KMS-11 (cell line): Measurements from ENCODE around the gene POLD1.
"Not testable (repeated sequence)": the region's sequence is repeated elsewhere in the genome, so short reads cannot be mapped to it uniquely, and the experiment has no call there.

Experiments
- H2AFZ ChIP-seq: fragments of 200-600 bp; sonication (generic); 2 replicates; pipeline ENCODE4 v1.6.1; 2016; ENCODE audit warnings: antibody characterized with exemption, mixed run types, low read depth
- H3K27ac ChIP-seq: fragments of 200-600 bp; sonication (generic); 2 replicates; pipeline ENCODE4 v1.6.1; 2016; ENCODE audit warnings: mild to moderate bottlenecking, mixed run types
- H3K27me3 ChIP-seq: fragments of 200-600 bp; sonication (generic); 2 replicates; pipeline ENCODE4 v1.6.1; 2017; ENCODE audit warnings: mild to moderate bottlenecking, low read depth, mixed run types, moderate library complexity; ENCODE audit not compliant: insufficient read depth
- H3K36me3 ChIP-seq: fragments of 200-600 bp; sonication (generic); 2 replicates; pipeline ENCODE4 v1.6.1; 2017; ENCODE audit warnings: mild to moderate bottlenecking, mixed run types; ENCODE audit not compliant: insufficient read depth
- H3K4me1 ChIP-seq: fragments of 200-600 bp; sonication (generic); 2 replicates; pipeline ENCODE4 v1.6.1; 2016; ENCODE audit warnings: mild to moderate bottlenecking, low read depth, mixed run types; ENCODE audit not compliant: poor library complexity, severe bottlenecking
- H3K4me2 ChIP-seq: fragments of 200-600 bp; sonication (generic); 2 replicates; pipeline ENCODE4 v1.7.0; 2016; ENCODE audit warnings: mild to moderate bottlenecking, mixed run types
- H3K4me3 ChIP-seq: fragments of 200-600 bp; sonication (generic); IDR thresholded peaks from 2 replicates; pipeline ENCODE4 v1.6.1; 2017; ENCODE audit warnings: low read depth, low read length, mixed read lengths; ENCODE audit not compliant: insufficient read depth
- H3K79me2 ChIP-seq: fragments of 200-600 bp; sonication (generic); 2 replicates; pipeline ENCODE4 v1.6.1; 2016; ENCODE audit warnings: low read depth, mixed run types; ENCODE audit not compliant: insufficient read depth
- H3K9ac ChIP-seq: fragments of 200-600 bp; sonication (generic); 2 replicates; pipeline ENCODE4 v1.6.1; 2016; ENCODE audit warnings: mild to moderate bottlenecking, mixed run types
- H4K20me1 ChIP-seq: fragments of 200-600 bp; sonication (generic); 2 replicates; pipeline ENCODE4 v1.6.1; 2016; ENCODE audit warnings: mild to moderate bottlenecking, mixed run types; ENCODE audit not compliant: insufficient read depth
- CTCF ChIP-seq: fragments of 200-600 bp; sonication (generic); conservative IDR thresholded peaks from 2 replicates; pipeline ENCODE4 v1.6.1; 2017; ENCODE audit warnings: low read depth, mild to moderate bottlenecking, antibody characterized with exemption, low read length, moderate library complexity, mixed read lengths

Gene POLD1

DNA sequence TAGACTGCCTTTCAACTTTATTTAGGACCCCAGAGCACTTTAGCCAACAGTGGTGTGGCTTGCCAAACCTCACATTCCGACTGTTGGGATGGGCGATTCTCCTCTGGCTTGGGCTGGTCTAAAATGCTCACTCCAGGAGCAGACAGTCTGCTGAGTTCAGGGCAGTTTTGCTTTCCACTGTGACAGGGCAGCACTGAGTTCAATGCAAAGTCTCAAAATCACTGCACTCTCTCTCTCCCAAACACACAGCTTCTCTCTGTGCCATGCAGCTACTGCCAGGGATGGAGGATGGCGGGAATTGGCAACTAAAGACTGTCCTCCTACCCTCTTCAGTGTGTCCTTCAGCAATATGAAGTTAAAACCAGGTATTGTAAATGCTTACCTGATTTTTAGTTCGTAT lies 31.9 kb upstream of the POLD1 start:
- Histone ChIP-seq H3K79me2 (no peaks in the 10 kb centered on the region), H3K36me3 (no peaks in the 10 kb centered on the region), H4K20me1 (no peaks in the 10 kb centered on the region), H3K4me1 (peaks cover 4% of the 10 kb centered on the region), H3K27ac (no peak overlapping the region), H3K27me3 (peaks cover 82% of the 10 kb centered on the region), H2AFZ (no peak overlapping the region), H3K4me3 (no peak overlapping the region), H3K4me2 (no peak overlapping the region), H3K9ac (no peak overlapping the region)
- no peak for TF ChIP-seq CTCF

- peaks cover 69% of the 10 kb centered on the region for H3K27me3 ChIP-seq
- not testable (repeated sequence) for H3K36me3 ChIP-seq
These were observed 30.7 kb upstream of the POLD1 start for GRCh38 chr19:50353487-50353880.

DNA sequence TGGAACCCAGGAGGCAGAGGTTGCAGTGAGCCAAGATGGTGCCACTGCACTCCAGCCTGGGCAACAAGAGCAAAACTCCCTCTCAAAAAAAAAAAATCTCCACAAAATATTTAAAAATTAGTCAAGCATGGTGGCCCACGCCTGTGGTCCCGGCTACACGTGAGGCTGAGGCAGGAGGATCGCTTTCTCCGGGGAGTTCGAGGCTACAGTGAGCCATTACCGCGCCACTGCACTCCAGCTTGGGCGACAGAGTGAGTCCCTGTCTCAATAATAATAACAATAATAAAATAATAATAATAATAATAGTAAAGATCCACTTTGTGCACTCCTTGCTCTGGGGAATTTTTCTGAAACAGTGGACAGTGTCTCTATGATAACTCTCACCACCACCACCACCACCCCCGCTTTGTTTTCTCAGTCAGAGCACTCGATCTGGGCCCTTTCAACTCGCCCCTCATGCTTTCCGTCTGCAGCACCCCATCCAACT lies 27.4 kb upstream of the POLD1 start:
- Histone ChIP-seq H3K9ac (no peak overlapping the region), H3K4me1 (peaks cover 5% of the 10 kb centered on the region), H3K79me2 (no peaks in the 10 kb centered on the region), H3K4me3 (no peak overlapping the region), H2AFZ (peak overlapping the region; percentile 98; the same call in 1 of the 2 replicates), H3K36me3 (no peaks in the 10 kb centered on the region), H3K27ac (no peak overlapping the region; the same call in 1 of the 2 replicates), H3K27me3 (peaks cover 61% of the 10 kb centered on the region), H4K20me1 (no peaks in the 10 kb centered on the region), H3K4me2 (no peak overlapping the region)
- no peak for TF ChIP-seq CTCF

More at GRCh38 chr19:50353487-50353880, 30.7 kb upstream of the POLD1 start:
- H4K20me1 ChIP-seq, H2AFZ ChIP-seq, H3K4me1 ChIP-seq, H3K4me3 ChIP-seq, H3K27ac ChIP-seq, H3K9ac ChIP-seq, H3K79me2 ChIP-seq, H3K4me2 ChIP-seq: not testable (repeated sequence)

GRCh38 chr19:50357178-50358100 lies 26.7 kb upstream of the POLD1 start:
- H3K4me3 ChIP-seq, result no peak overlapping the region
- peaks cover 61% of the 10 kb centered on the region for H3K27me3 ChIP-seq
- no peaks in the 10 kb centered on the region for H4K20me1 ChIP-seq
- H3K79me2 ChIP-seq, result no peaks in the 10 kb centered on the region
- H3K4me1 ChIP-seq, result peaks cover 5% of the 10 kb centered on the region
- peak overlapping the region; percentile 98 for H2AFZ ChIP-seq
- H3K4me2 ChIP-seq, result peak overlapping the region; percentile 94
- H3K9ac ChIP-seq, result peak overlapping the region; percentile 67
- H3K27ac ChIP-seq, result peak overlapping the region; percentile 60
- TF ChIP-seq CTCF, result peak; percentile 91
- no peaks in the 10 kb centered on the region for H3K36me3 ChIP-seq
